ENCODE results near the gene CRABP1. TPM values are rescaled to one million over a fixed set of nuclear protein-coding genes. Genes with fewer than 3 reads are reported as not detected.

Gene CRABP1
- total RNA-seq, 1 experiment from 2014 or later = not detected

DNA sequence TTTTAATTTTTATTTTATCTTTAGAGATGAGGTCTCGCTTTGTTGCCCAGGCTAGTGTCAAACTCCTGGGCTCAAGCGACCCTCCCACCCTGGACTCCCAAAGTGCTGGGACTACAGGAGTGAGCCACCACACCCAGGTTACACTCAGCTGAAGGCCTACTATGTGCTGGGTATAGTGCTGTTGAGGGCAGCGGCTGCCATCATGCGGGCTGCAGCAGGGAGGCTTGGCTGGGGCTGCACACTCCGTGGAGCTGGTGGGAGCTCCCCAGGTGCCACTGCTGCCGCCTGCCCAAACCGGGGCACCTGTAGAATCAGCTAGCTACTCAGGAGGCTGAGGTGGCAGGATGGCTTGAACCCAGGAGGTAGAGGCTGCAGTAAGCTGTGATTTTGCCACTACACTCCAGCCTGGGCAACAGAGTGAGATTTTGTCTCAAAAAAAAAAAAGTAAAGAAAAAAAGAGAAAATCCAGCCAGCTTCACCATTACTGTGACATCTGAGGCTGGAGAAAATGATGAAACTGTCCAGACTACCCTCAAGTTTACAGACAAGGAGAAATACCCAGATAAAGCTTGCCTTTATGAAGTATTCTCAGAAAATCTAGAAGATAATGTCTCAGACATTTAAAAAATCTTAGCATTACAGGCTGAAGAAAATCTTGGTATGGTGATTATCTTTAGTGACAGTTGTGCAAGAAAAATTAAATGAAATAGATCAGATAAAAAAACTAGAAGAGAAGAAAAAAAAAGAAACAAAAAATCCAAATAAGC lies 42.1 kb downstream of the CRABP1 start:
- no peaks in the 10 kb centered on the region for H3K36me3 Mint-ChIP-seq (ENCODE audit: insufficient read depth, unreplicated experiment)
- no peak overlapping the region for H3K27ac Mint-ChIP-seq (ENCODE audit: unreplicated experiment)
- intact Hi-C loops (cut with micrococcal nuclease; ENCODE audit: unreplicated experiment) = no loop called here
- no peaks in the 10 kb centered on the region for H3K4me1 Mint-ChIP-seq (ENCODE audit: low read depth, unreplicated experiment)
- CTCF ChIA-PET = interaction anchor here (0.7 to 1.4 kb wide), 2 partner anchors 15 to 1033 kb away, joined by 4 read pairs; no protein-coding TSS in a partner anchor
- TF ChIP-seq, protein P1, sequence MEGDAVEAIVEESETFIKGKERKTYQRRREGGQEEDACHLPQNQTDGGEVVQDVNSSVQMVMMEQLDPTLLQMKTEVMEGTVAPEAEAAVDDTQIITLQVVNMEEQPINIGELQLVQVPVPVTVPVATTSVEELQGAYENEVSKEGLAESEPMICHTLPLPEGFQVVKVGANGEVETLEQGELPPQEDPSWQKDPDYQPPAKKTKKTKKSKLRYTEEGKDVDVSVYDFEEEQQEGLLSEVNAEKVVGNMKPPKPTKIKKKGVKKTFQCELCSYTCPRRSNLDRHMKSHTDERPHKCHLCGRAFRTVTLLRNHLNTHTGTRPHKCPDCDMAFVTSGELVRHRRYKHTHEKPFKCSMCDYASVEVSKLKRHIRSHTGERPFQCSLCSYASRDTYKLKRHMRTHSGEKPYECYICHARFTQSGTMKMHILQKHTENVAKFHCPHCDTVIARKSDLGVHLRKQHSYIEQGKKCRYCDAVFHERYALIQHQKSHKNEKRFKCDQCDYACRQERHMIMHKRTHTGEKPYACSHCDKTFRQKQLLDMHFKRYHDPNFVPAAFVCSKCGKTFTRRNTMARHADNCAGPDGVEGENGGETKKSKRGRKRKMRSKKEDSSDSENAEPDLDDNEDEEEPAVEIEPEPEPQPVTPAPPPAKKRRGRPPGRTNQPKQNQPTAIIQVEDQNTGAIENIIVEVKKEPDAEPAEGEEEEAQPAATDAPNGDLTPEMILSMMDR (IDR thresholded peaks at IDR 0.05; ENCODE audit: unreplicated experiment) = no peak
- H3K4me3 Mint-ChIP-seq (ENCODE audit: low read depth, unreplicated experiment) = no peak overlapping the region
- peaks cover 44% of the 10 kb centered on the region for H3K27me3 Mint-ChIP-seq (ENCODE audit: unreplicated experiment)
- peaks cover 2% of the 10 kb centered on the region for H3K9me3 Mint-ChIP-seq (ENCODE audit: low read depth, unreplicated experiment)
- BruUV-seq (replicated peaks) = no TSS peak
- DNase-seq = no peak

DNA sequence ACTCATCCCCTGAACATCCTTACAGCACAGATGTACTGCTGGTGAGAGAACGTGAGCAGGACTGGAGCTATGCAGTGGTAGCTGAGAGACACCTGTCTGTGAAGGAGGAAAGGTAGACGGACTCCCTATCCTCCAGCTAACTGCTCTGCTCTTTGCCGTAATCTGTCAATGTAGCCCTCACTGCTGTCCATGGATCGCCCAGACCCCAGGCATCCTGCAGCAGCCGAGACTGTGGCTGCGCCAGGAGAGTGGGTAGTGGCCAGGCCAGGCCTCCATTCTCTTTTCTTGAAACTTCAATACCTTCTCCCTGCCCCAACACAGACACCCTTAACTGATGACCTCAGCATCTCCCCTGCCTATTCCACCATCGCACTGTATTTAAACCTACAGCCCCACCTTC lies 44.5 kb downstream of the CRABP1 start:
- intact Hi-C loops (cut with micrococcal nuclease; ENCODE audit: unreplicated experiment) = no loop called here
- H3K4me3 Mint-ChIP-seq (ENCODE audit: low read depth, unreplicated experiment) = no peak overlapping the region
- TF ChIP-seq, protein P1 (IDR thresholded peaks at IDR 0.05; ENCODE audit: unreplicated experiment) = no peak
- CTCF ChIA-PET = interaction anchor here (0.6 kb wide), 1 partner anchor 63 kb away, joined by 4 read pairs; no protein-coding TSS in a partner anchor
- no peaks in the 10 kb centered on the region for H3K36me3 Mint-ChIP-seq (ENCODE audit: insufficient read depth, unreplicated experiment)
- peaks cover 54% of the 10 kb centered on the region for H3K27me3 Mint-ChIP-seq (ENCODE audit: unreplicated experiment)
- no peak overlapping the region for H3K27ac Mint-ChIP-seq (ENCODE audit: unreplicated experiment)
- peaks cover 2% of the 10 kb centered on the region for H3K9me3 Mint-ChIP-seq (ENCODE audit: low read depth, unreplicated experiment)
- no peaks in the 10 kb centered on the region for H3K4me1 Mint-ChIP-seq (ENCODE audit: low read depth, unreplicated experiment)
- BruUV-seq (replicated peaks) = no TSS peak
- no peak for DNase-seq

DNA sequence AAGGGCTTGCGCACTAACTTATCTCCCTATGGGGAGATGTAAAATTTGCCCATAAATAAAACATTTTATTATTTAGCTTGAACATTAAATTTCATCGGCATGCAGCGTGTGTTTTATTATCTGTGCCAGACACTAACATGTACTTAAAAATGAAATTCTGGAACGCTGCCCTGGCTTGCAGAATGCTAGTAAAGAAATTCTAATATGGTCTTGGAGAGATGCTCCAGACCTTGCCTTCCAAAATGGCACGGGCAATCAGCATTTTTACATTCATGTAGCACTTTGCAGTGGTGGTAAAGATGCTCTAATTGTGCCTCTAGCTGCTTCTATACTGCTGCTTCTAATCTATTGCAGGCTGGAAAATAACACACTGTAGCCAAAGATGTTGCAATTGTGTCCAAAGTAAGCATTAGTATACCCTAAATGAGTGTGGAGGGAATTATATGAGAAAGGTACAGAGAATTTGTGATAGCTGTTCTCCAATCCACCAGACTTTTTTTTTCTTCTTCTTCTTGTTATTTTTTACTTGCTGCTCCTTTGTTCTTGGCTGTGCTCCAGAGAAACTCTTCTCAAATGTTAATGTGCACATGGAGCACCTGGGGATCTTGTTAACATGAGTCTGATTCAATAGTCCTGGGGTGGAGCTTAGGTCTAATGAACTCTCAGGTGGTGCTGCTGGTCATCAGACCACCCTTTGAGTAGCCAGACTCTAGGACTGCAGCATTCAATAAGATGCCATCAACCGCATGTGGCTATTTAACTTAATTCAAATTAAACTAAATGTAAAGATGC lies 47.3 kb downstream of the CRABP1 start:
- CTCF ChIA-PET = interaction anchor here (0.7 kb wide), 1 partner anchor 21 kb away, joined by 10 read pairs; no protein-coding TSS in a partner anchor
- H3K36me3 Mint-ChIP-seq (ENCODE audit: insufficient read depth, unreplicated experiment) = no peaks in the 10 kb centered on the region
- no peak for DNase-seq
- no peaks in the 10 kb centered on the region for H3K9me3 Mint-ChIP-seq (ENCODE audit: low read depth, unreplicated experiment)
- no peaks in the 10 kb centered on the region for H3K4me1 Mint-ChIP-seq (ENCODE audit: low read depth, unreplicated experiment)
- no peak overlapping the region for H3K4me3 Mint-ChIP-seq (ENCODE audit: low read depth, unreplicated experiment)
- H3K27me3 Mint-ChIP-seq (ENCODE audit: unreplicated experiment) = peaks cover 77% of the 10 kb centered on the region
- no peak overlapping the region for H3K27ac Mint-ChIP-seq (ENCODE audit: unreplicated experiment)
- intact Hi-C loops (cut with micrococcal nuclease; ENCODE audit: unreplicated experiment) = no loop called here
- TF ChIP-seq, protein P1 (IDR thresholded peaks at IDR 0.05; ENCODE audit: unreplicated experiment) = no peak
- no TSS peak for BruUV-seq (replicated peaks)

DNA sequence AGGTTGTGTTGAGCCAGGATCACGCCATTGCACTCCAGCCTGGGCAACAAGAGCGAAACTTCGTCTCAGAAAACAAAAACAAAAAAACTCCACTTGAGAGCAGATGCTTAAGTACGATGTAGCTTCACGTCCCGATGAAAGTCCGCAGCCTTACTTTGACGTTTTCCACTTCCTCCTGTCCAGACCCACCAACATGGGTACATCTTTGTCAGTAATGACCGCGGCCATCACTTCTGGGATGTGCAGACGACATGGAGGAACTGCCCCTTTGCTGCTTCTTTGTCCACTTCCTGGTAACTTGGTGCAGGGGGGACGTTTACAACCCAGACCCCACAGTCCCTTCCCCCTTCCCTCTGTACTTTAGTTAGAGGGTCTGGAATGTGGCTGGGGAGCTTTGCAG lies 48.7 kb downstream of the CRABP1 start:
- Mint-ChIP-seq H3K4me3 (ENCODE audit: low read depth, unreplicated experiment) (no peak overlapping the region), H3K4me1 (ENCODE audit: low read depth, unreplicated experiment) (no peaks in the 10 kb centered on the region), H3K9me3 (ENCODE audit: low read depth, unreplicated experiment) (no peaks in the 10 kb centered on the region), H3K36me3 (ENCODE audit: insufficient read depth, unreplicated experiment) (no peaks in the 10 kb centered on the region), H3K27ac (ENCODE audit: unreplicated experiment) (no peak overlapping the region), H3K27me3 (ENCODE audit: unreplicated experiment) (peaks cover 74% of the 10 kb centered on the region)
- intact Hi-C loops (cut with micrococcal nuclease; ENCODE audit: unreplicated experiment) = no loop called here
- CTCF ChIA-PET = no interaction called here
- no TSS peak for BruUV-seq (replicated peaks)
- TF ChIP-seq, protein P1 (IDR thresholded peaks at IDR 0.05; ENCODE audit: unreplicated experiment) = no peak
- DNase-seq = no peak
